GM21576 (cell line): ENCODE data around the gene PPIA.
"Not testable (repeated sequence)": the region's sequence is repeated elsewhere in the genome, so short reads cannot be mapped to it uniquely, and the experiment has no call there.

Source experiments
- ATAC-seq: cut with Tn5 transposase; IDR thresholded peaks from one replicate; pipeline ENCODE4 v1.9.1; 2021; ENCODE audit warnings: mild to moderate bottlenecking, moderate library complexity; ENCODE audit not compliant: unreplicated experiment

PPIA gene

DNA sequence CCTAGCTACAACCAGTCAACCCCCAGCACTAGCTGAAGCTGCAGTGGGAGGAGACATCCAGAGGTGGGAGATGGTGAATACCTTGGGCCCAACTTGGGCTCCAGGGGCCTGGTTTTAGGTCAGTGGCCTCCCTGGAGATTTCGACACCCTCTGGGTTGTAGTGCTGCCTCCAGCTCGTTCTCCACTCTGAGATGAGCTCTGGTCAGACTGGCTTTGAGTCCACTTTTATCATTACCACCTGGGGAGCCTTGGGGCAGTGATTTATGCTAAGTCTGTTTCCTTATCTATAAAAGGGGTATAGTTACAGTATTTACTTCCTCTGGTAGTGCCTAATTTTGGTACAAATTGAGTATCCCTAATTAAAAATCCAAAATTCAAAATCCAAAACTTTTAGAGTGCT lies 22.8 kb downstream of the PPIA start:
- ATAC-seq = no peak

DNA sequence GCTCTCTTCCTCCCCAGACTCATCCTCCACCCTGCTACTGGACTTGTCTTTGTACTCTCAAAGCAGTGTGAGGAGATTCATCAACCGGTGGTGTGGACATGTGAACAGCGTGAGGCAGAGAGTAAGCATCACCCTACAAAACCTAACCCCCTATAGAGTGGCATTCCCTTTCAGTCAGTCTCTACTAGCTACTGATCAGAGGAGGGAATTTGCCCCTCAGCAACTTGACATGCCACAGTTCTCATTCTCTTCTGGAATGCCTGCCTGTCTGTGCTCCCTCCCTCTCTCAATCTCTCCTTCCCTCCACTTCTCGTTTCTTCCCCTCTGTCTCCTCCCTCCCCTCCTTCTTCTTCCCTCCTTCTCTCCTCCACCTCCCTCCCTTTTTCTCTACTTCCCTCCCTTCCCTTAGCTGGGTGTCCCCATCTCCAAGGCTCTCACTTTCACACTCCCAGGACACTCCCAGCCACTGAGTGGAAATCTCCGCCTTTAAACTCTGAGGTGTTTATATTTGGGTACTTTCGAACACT lies 26.8 kb downstream of the PPIA start:
- ATAC-seq = no peak

DNA sequence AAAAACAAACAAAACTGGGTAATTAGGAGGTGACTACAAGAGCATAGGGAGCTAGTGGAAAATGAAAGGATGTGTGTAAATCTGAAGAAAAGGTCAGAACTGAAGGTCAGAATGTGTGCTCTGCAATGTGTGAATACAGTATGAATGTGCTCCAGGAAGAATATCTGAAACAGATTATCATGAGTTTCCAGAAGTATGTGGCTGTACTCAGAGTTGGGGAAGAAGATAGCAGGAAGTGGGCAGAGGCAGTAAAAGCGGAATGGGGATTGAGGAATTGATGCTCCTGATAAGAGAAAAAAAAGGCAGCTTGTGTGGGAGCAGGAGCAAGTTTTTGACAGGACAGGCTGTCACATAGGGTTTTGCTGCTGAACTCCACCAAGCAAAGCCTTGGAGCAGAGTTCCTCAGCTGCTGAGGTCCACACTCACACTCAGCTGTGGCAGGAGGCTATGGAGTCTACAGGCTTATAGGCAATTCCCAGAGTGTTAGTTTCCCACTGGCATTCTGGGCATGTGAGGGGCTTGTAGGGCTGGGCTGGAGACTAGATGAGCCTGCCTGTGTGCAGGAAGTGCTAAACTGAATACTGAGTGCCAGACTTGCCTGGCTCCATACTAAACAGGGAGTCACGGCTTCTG lies 28.5 kb downstream of the PPIA start:
- no peak for ATAC-seq

DNA sequence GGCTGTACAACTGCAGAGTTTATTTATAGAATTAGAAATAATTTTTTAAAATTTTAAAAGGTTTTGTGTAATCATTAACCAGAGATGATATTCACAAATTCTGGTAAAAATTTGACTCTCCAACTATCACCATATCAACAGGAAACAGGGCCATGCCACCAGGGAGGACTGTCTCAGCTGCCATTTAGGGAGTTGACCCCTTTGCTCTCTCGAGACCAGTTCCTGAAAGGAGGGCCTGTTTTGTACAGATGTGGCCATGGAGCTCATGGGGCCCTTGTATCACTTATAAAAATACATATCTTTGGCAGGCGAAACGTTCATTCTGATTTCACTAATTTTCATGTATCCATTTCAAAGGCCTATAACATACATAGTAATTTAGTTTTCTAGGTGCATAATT lies 31.1 kb downstream of the PPIA start:
- ATAC-seq = no peak

DNA sequence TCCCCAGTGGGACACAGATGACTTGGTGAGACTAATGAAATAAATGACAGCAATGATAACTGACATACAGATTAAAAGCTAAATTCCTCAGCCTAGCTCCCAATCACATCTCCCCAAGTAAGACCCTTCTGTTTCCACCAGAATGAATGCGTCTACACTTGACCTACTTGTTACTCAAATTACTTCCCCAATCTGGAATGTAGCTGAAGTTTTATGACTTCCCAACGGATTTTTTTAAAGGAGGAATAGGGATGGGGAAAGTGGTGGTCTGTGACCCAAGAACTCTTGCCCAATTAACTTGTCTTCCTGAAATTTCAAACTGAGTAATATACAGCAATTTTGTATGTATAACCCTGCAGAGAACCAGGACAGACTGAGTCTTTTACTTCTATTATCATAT lies 42.3 kb downstream of the PPIA start:
- ATAC-seq = no peak

DNA sequence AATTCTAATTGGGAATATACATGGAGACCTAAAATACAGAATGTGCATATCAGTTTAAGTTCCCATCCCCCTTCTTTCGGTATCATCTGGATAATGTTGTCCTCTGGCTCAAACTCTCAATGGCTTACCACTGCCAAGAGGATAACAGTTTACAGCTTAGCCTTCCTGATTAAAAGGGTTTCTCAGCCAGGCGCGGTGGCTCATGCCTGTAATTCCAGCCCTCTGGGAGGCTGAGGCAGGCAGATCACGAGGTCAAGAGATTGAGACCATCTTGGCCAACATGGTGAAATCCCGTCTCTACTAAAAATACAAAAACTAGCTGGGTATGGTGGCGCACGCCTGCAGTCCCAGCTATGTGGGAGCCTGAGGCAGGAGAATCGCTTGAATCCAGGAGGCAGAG lies 46.2 kb downstream of the PPIA start:
- not testable (repeated sequence) for ATAC-seq

DNA sequence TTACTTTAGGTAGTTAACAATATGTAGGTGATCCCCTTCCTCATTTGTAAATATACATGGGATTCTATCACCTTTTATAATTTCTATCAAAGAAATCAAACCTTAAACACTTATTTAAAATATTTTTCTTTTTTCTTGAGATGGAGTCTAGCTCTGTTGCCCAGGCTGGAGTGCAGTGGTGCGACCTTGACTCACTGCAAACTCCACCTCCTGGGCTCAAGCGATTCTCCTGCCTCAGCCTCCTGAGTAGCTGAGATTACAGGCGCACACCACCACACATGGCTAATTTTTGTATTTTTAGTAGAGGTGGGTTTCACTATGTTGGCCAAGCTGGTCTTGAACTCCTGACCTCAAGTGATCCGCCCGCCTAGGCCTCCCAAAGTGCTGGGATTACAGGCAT lies 47.0 kb downstream of the PPIA start:
- not testable (repeated sequence) for ATAC-seq

DNA sequence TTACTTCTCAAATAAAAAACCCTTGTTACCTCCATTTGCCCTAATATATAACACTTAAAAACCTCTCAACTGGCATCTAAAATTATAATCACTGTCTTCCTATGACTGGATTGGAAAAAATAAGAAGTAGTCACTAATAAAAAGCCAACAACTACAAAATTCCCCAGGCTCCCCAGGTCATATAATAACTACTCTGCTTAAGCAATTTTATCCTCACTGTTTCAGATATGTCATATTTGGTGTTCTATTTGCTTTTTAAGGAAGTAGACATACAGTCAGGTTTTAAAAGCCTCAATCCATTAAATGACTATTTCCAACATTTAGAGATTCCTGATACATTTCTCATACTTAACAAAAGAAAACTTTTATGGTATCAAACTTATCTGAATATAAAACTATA lies 49.0 kb downstream of the PPIA start:
- ATAC-seq = no peak

DNA sequence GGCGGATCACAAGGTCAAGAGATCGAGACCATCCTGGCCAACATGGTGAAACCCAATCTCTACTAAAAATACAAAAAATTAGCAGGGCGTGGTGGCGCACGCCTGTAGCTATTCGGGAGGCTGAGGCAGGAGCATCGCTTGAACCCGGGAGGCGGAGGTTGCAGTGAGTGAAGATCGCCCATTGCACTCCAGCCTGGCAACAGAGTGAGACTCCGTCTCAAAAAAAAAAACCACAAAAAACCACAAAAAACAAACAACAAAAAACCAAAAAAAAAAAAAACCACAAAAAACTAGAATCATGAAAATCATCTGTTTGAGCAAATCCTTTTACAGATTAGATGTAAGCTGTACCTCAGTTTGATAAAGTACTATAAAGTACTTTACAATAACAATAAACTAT lies 49.9 kb downstream of the PPIA start:
- ATAC-seq = not testable (repeated sequence)

DNA sequence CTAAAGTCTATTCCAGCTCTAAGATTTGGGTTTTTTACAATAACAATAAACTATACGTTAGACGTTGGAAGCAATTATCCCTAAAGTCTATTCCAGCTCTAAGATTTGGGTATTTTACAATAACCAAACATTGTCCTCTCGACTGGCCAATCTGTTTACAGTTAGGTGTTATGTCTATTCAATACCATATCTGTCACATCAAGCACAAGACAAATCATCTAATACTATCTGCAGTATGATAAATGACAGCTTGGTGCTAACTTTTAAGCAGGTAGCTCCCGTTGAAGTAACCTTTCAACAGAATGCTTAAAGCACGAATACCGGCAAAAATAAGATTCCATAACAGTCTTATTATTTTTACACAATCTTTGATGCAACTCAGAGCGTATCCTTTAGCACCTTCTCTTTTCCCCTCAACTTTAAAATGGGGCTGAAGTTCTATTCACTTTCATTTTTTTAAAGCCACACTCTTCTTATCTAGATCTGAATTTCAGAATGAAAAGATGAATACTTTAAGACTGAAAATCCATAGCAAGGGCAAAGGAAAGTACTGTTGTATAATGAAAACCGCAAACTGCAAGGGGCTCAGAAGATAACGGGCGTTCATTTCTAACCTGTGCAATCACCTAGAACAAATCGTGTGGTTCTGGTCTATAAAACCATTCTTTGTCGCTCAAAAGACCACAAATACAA lies 50.5 kb downstream of the PPIA start:
- ATAC-seq = no peak

DNA sequence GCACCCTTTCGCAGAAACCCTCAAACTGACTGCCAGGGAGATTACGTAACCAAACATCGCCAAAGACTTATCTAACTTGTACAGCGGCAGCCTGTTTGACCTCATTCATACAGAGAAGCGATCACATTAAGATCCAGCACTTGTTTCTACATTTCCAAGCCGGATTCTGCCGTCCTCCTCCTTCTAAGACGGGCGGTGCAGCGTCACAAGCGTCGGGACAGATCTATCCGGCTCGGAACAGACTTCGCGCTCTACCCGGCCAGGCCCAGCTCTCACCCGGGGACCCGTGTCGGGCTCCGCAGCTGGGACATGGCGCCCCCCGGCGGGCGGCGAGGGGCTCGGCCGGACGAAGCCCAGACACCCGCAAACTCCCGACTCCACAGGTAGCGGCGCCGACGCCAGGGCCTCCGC lies 51.0 kb downstream of the PPIA start:
- peak; percentile 61 for ATAC-seq

DNA sequence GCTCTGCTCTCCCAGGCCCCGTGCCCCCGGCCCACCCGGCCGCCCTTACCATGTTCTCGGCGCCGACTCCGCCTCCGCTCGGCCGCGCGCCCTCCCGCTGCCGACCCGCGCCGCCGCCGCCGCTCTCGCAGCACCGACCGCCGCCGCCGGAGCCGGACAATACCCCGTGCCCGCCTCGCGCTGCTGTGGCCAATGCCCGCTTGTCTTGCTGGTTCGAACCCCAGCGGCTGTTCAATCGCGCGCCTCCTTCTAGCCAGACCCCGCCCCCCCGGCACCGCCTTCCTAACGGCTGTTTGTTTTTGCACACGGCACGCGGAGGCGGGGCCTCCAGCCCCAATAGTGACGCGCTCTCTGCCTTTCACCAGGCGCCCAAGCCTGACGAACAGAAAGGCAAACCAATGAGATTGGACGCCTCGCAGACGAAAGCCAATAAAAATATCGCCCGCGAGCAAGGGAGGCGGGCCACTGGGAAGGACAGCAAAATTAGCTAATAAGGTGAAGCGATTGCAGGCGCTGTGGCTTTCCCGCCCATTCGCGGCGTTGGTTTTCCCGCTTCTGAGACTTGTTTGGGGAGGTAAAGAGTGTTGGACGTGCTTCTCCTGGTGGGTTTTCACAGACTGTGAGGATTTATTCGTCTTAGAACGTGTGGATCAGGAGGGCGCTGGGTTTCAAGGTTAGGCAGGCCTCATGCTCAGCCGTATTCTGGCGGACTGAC lies 51.6 kb downstream of the PPIA start, which contains the start of gene H2AZ2:
H2AZ2 (minus strand) TSS at position 168 of the 715 bp plus-strand sequence; CDS start at position 52, 116 bp downstream.
- peak; percentile 85 for ATAC-seq

DNA sequence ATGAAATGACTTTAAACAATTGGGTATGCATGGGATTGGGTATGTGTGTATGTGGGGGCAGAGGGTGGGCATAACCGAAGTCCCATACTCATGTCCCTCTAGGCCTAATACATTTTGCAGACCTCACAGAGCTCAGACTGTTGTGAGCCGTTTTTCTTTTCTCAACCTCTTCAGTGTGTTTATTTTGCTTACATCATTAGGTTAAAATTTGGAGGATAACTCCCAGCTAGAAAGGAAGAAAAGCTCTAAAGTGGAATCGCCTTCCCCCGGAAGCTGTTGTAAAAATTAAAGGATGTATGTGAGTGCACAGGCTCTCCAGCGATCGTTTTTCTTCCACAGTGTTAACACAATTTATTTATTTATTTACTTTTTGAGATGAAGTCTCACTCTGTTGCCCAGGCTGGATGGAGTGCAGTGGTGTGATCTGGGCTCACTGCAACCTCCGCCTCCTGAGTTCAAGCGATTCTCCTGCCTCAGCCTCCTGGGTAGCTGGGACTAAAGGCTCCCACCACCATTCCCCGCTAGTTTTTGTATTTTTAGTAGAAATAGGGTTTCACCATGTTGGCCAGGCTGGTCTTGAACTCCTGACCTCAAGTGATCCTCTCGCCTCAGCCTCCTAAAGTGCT lies 52.9 kb downstream of the PPIA start:
- ATAC-seq = no peak

DNA sequence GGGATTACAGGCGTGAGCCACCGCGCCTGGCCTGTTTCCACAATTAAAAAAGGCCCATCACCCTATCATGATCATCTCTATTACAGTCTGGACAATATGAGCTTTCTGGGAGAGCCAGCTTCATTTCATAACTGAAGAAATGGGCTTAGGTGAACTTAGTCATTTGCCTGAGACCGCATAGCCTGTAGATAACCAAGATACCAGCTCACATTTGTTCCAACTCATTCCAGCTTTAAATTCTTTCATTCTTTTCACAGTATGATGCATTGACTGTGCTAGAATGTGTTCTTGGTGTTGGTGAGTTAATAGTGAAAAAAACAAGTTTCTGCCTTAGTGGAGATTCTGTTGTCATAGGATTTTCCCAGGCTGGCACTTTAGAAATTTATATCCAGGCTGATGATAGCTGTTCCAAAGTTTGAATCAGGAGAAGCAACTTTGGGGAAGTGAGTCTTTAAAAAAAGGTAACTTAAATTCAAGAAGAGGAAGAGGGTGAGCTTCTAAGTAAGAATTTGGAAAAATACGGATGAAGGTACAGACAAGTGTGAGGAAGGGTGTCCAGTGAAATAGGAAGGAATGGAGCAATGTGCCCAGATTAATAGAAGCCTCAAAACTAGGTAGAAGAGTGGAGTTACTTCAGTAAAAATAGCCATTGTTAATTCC lies 53.5 kb downstream of the PPIA start:
- no peak for ATAC-seq

DNA sequence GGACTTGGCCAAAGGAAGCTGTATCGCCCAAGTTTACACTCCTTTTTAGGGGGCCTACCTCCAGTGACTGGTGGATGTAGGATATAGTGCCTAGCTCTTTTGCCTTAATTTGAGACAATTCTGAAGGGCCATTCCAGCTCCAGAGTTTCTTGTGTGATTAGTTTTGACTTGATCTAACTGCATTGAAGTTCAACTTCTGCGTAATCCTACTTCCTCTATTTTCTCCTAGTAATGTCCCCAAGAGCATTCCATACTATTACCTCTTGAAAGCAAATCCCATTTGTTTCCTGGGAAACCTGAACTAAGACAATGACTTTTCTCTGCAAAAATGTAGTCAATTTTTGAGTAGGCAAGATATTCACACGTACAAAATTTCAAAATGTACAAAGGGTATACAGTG lies 56.1 kb downstream of the PPIA start:
- no peak for ATAC-seq
